ENCODE data around the gene ZNF598. TPM values are rescaled to one million over a fixed set of nuclear protein-coding genes. Genes with fewer than 3 reads are reported as not detected.
A peak's percentile ranks its signal among the peaks of the same experiment; 100 is the strongest.

The ZNF598 gene
- total and polyA plus RNA-seq, 2 of the 13 experiments (the other 11 are each of a cell fraction or from before 2014, with no cell fraction given), result 13.5 to 14.2 TPM

DNA sequence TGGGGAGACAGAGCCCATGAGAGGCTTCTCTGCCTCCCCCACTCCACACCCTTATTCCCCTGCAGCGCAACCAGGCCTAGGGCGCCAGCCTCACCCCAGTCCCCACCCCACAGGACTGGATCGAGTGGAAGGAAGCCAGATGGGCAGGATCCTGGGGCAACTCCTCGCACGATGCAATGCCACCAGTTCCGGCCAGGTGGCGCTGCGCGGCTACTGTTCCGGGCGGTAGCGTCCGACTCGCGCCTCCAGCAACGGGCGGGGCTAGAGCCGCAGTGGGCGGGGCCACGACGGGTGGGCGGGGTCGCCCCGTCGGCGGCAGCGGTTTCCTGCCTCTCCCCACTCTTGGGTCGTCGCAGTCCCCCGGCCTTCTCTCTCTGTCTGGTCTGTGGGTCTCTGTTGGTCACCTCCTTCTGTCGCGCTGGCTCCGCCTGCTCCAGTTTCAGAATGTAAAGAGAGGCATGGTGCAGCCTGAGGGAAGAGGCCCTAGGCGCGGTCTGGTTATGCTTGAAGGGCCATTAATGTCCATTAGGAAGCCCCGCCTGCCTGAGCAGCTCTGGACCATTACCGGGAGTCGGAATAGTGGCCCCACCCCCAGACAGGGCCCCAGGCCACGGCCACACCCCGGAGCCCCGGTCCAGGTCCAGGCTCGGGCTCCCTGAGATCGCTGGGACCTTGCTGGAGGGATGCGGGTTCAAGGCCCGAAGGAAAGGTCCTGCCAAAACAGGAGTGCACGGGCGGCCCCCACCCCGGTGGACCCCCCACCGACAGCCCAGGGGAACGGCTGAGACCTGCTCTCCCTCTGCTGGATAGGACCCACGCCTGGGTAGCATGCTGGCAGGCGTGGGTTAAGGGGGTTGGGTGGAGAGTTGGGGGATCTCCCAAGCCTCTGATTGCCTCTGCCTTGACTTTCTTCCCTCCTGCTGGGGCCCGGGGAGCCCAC lies 13.7 kb upstream of the ZNF598 start (continued):
- TF ChIP-seq SYNCRIP (IDR thresholded peaks at IDR 0.05; ENCODE audit: insufficient read depth, low read depth, low read length) (no peak), SAP130 (CRISPR knock-in tag; IDR thresholded peaks at IDR 0.05; ENCODE audit: low read depth) (peak; percentile 83), ZNF883 (CRISPR knock-in tag; IDR thresholded peaks at IDR 0.05; ENCODE audit: not compliant biosample characterization) (no peak), ZNF431 (CRISPR knock-in tag; IDR thresholded peaks at IDR 0.05; ENCODE audit: borderline replicate concordance, low read depth) (no peak; the same call in 1 of the 2 replicates), SMAD1 (CRISPR knock-in tag; IDR thresholded peaks at IDR 0.05; ENCODE audit: borderline replicate concordance, low read depth) (no peak; the same call in 1 of the 2 replicates), ZNF138 (CRISPR knock-in tag; IDR thresholded peaks at IDR 0.05; ENCODE audit: low read depth) (no peak), MAFF (IDR thresholded peaks at IDR 0.05; ENCODE audit: low read depth, low read length) (no peak), ZNF20 (CRISPR knock-in tag; IDR thresholded peaks at IDR 0.05) (no peak), DMAP1 (CRISPR knock-in tag; IDR thresholded peaks at IDR 0.05) (peak; percentile 64), ZBTB8A (CRISPR knock-in tag; IDR thresholded peaks at IDR 0.05; ENCODE audit: borderline replicate concordance, low read depth) (no peak), MEIS2 (CRISPR knock-in tag; IDR thresholded peaks at IDR 0.05) (no peak), SUZ12 (IDR thresholded peaks at IDR 0.05; ENCODE audit: low read depth, low read length) (no peak), HMG20B (CRISPR knock-in tag; conservative IDR thresholded peaks at IDR 0.05) (no peak), SATB2 (CRISPR knock-in tag; IDR thresholded peaks at IDR 0.05) (no peak), HOXD1 (CRISPR knock-in tag; IDR thresholded peaks at IDR 0.05) (no peak), ZNF7 (CRISPR knock-in tag; IDR thresholded peaks at IDR 0.05) (no peak), ZNF749 (CRISPR knock-in tag; IDR thresholded peaks at IDR 0.05; ENCODE audit: borderline replicate concordance) (0 out of 2 replicates have a peak, but pooled peaks have one; percentile 66), KDM1A (CRISPR knock-in tag; IDR thresholded peaks at IDR 0.05) (no peak), ZFP90 (CRISPR knock-in tag; IDR thresholded peaks at IDR 0.05; ENCODE audit: borderline replicate concordance) (no peak)
- TF ChIP-seq, protein P1, sequence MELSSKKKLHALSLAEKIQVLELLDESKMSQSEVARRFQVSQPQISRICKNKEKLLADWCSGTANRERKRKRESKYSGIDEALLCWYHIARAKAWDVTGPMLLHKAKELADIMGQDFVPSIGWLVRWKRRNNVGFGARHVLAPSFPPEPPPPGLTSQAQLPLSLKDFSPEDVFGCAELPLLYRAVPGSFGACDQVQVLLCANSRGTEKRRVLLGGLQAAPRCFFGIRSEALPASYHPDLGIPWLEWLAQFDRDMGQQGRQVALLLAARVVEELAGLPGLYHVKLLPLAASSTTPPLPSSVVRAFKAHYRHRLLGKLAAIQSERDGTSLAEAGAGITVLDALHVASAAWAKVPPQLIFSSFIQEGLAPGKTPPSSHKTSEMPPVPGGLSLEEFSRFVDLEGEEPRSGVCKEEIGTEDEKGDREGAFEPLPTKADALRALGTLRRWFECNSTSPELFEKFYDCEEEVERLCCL (CRISPR knock-in tag; IDR thresholded peaks at IDR 0.05; ENCODE audit: borderline replicate concordance), result no peak
- TF ChIP-seq, protein P2, sequence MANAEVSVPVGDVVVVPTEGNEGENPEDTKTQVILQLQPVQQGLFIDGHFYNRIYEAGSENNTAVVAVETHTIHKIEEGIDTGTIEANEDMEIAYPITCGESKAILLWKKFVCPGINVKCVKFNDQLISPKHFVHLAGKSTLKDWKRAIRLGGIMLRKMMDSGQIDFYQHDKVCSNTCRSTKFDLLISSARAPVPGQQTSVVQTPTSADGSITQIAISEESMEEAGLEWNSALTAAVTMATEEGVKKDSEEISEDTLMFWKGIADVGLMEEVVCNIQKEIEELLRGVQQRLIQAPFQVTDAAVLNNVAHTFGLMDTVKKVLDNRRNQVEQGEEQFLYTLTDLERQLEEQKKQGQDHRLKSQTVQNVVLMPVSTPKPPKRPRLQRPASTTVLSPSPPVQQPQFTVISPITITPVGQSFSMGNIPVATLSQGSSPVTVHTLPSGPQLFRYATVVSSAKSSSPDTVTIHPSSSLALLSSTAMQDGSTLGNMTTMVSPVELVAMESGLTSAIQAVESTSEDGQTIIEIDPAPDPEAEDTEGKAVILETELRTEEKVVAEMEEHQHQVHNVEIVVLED (CRISPR knock-in tag; IDR thresholded peaks at IDR 0.05; ENCODE audit: borderline replicate concordance), result peak; percentile 64; the same call in 1 of the 2 replicates
- TF ChIP-seq, protein P3, sequence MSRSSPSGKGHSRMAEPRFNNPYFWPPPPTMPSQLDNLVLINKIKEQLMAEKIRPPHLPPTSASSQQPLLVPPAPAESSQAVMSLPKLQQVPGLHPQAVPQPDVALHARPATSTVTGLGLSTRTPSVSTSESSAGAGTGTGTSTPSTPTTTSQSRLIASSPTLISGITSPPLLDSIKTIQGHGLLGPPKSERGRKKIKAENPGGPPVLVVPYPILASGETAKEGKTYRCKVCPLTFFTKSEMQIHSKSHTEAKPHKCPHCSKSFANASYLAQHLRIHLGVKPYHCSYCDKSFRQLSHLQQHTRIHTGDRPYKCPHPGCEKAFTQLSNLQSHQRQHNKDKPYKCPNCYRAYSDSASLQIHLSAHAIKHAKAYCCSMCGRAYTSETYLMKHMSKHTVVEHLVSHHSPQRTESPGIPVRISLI (CRISPR knock-in tag; IDR thresholded peaks at IDR 0.05; ENCODE audit: borderline replicate concordance), result peak; percentile 19; the same call in 1 of the 2 replicates
- TF ChIP-seq, protein P4, sequence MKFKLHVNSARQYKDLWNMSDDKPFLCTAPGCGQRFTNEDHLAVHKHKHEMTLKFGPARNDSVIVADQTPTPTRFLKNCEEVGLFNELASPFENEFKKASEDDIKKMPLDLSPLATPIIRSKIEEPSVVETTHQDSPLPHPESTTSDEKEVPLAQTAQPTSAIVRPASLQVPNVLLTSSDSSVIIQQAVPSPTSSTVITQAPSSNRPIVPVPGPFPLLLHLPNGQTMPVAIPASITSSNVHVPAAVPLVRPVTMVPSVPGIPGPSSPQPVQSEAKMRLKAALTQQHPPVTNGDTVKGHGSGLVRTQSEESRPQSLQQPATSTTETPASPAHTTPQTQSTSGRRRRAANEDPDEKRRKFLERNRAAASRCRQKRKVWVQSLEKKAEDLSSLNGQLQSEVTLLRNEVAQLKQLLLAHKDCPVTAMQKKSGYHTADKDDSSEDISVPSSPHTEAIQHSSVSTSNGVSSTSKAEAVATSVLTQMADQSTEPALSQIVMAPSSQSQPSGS (CRISPR knock-in tag; IDR thresholded peaks at IDR 0.05), result peak; percentile 66; the same call in 1 of the 2 replicates
- TF ChIP-seq, protein P5, sequence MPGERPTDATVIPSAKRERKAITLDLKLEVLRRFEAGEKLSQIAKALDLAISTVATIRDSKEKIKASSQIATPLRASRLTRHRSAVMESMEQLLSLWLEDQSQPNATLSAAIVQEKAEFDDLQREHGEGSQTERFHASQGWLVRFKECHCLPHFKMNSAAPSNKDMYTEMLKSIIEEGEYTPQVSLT (CRISPR knock-in tag; IDR thresholded peaks at IDR 0.05; ENCODE audit: borderline replicate concordance, low read depth), result no peak

All from HepG2 (cell line).